WTC11 (cell line): ENCODE data around the gene CDC45. TPM values are rescaled to one million over a fixed set of nuclear protein-coding genes. Genes with fewer than 3 reads are reported as not detected.

Experiments
- ATAC-seq: fragments of 200-7000 bp; cut with Tn5 transposase; 2 replicates; pipeline ENCODE4 v1.10.0; 2021; ENCODE audit warnings: mild to moderate bottlenecking, moderate library complexity
- CTCF ChIA-PET: fragments of 300-600 bp; sonication (Branson Sonifier 250); formaldehyde crosslinking; loops from one replicate; lab custom pipeline; 2021; ENCODE audit warnings: antibody characterized with exemption; lab: Charles Lee
- POLR2A ChIA-PET: fragments of 350-600 bp; sonication (Branson Sonifier 250); formaldehyde crosslinking; loops from one replicate; lab custom pipeline; 2021; ENCODE audit warnings: antibody characterized with exemption; lab: Charles Lee
- DNase-seq: peaks from one replicate; pipeline ENCODE4 v3.0.0; 2021; ENCODE audit warnings: low spot score
- H3K27ac Mint-ChIP-seq: 2 replicates; pipeline ENCODE4 v1.8.0; 2021; ENCODE audit warnings: mixed read lengths
- H3K27me3 Mint-ChIP-seq: 2 replicates; pipeline ENCODE4 v1.8.0; 2021; ENCODE audit warnings: low read depth, mild to moderate bottlenecking, moderate library complexity, mixed read lengths
- H3K36me3 Mint-ChIP-seq: 2 replicates; pipeline ENCODE4 v1.8.0; 2021; ENCODE audit warnings: mixed read lengths
- H3K4me1 Mint-ChIP-seq: 2 replicates; pipeline ENCODE4 v1.8.0; 2022; ENCODE audit warnings: mixed read lengths
- H3K4me3 Mint-ChIP-seq: 2 replicates; pipeline ENCODE4 v1.8.0; 2021; ENCODE audit warnings: mild to moderate bottlenecking, moderate library complexity, mixed read lengths
- H3K9me3 Mint-ChIP-seq: 2 replicates; pipeline ENCODE4 v1.8.0; 2021; ENCODE audit warnings: mixed read lengths
- CREM ChIP-seq: sonication (generic); formaldehyde crosslinking; IDR thresholded peaks from 2 replicates; pipeline ENCODE4 v1.8.1; 2022; ENCODE audit warnings: mild to moderate bottlenecking, missing genetic modification reagents, moderate library complexity
- EMX1 ChIP-seq: fragments of 250-450 bp; sonication (Bioruptor Pico); IDR thresholded peaks from 2 replicates; pipeline ENCODE4 v1.8.0; 2021; ENCODE audit warnings: mild to moderate bottlenecking
- GABPB1 ChIP-seq: sonication (generic); formaldehyde crosslinking; IDR thresholded peaks from 2 replicates; pipeline ENCODE4 v1.8.1; 2023; ENCODE audit warnings: mild to moderate bottlenecking, missing genetic modification reagents
- SMAD3 ChIP-seq: sonication (generic); formaldehyde crosslinking; IDR thresholded peaks from 2 replicates; pipeline ENCODE4 v1.8.0; 2022; ENCODE audit warnings: missing genetic modification reagents, mild to moderate bottlenecking, borderline replicate concordance
- ZBTB21 ChIP-seq: sonication (generic); formaldehyde crosslinking; IDR thresholded peaks from 2 replicates; pipeline ENCODE4 v1.8.1; 2023; ENCODE audit warnings: mild to moderate bottlenecking, missing genetic modification reagents, borderline replicate concordance
- total RNA-seq: library from RNA; stranded (reverse); gene quantifications from 3 replicates; pipeline ENCODE4 v1.2.3, GENCODE V29; 2021
- TF ChIP-seq, protein P1 (sequence below): sonication (generic); formaldehyde crosslinking; IDR thresholded peaks from 2 replicates; pipeline ENCODE4 v1.8.1; 2022; ENCODE audit warnings: mild to moderate bottlenecking, missing genetic modification reagents, moderate library complexity, borderline replicate concordance
- TF ChIP-seq, protein P2 (sequence below): sonication (generic); formaldehyde crosslinking; IDR thresholded peaks from 2 replicates; pipeline ENCODE4 v1.8.1; 2023; ENCODE audit warnings: mild to moderate bottlenecking, missing genetic modification reagents, borderline replicate concordance
- TF ChIP-seq, protein P3 (sequence below): sonication (generic); formaldehyde crosslinking; IDR thresholded peaks from 2 replicates; pipeline ENCODE4 v1.8.0; 2022; ENCODE audit warnings: mild to moderate bottlenecking, missing genetic modification reagents
- TF ChIP-seq, protein P4 (sequence below): sonication (generic); formaldehyde crosslinking; IDR thresholded peaks from 2 replicates; pipeline ENCODE4 v1.8.0; 2022; ENCODE audit warnings: mild to moderate bottlenecking, missing genetic modification reagents
- TF ChIP-seq, protein P5 (sequence below): sonication (generic); formaldehyde crosslinking; IDR thresholded peaks from 2 replicates; pipeline ENCODE4 v1.8.0; 2022; ENCODE audit warnings: missing genetic modification reagents
- TF ChIP-seq, protein P6 (sequence below): sonication (generic); formaldehyde crosslinking; IDR thresholded peaks from 2 replicates; pipeline ENCODE4 v1.8.1; 2022; ENCODE audit warnings: mild to moderate bottlenecking, moderate library complexity, missing genetic modification reagents

Gene CDC45
- total RNA-seq, 1 experiment from 2014 or later: 38.1 TPM

DNA sequence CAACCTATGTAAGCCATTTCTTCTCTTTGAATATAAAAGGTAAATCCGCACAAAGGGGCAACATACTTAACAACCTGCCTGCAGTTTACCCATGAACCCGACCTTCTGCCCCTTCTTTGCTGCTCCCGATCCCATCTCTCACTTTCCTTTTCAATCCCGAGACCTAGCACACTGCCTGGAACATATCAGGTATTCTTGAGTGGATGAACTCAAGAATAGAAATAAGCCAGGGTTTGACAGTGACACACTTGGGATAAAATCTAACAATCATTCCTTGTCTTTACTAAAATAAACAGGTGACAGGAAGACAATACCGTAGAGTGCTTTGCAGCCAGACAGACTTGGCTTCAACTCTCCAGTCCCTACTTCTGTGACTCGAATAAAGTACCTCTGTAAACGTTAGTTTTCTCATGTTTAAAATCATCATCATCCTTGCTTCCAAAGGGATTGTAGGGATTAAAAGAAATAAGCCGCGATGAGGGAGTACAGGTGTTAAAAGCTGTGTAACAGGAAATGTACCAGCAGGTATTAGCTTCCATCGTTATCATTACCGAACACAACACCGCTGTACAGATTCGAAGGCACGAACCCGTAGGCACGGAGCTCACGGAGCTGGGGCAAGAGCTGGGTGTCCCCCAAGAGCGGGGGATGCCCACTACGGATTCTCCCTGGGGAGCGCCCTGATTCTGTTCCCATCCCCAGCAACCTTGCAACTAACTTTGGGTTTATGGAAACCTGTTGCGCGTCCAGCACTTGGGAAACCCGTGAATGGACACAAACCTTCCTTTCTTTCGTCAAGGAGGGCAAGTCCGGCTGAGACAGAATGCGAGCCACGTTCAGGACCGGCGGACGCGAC lies 1.4 kb upstream of the CDC45 start (continued):
- TF ChIP-seq SMAD3 (no peak), ZBTB21 (CRISPR knock-in tag) (no peak)
- TF ChIP-seq, protein P1, sequence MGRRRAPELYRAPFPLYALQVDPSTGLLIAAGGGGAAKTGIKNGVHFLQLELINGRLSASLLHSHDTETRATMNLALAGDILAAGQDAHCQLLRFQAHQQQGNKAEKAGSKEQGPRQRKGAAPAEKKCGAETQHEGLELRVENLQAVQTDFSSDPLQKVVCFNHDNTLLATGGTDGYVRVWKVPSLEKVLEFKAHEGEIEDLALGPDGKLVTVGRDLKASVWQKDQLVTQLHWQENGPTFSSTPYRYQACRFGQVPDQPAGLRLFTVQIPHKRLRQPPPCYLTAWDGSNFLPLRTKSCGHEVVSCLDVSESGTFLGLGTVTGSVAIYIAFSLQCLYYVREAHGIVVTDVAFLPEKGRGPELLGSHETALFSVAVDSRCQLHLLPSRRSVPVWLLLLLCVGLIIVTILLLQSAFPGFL (CRISPR knock-in tag): no peak

DNA sequence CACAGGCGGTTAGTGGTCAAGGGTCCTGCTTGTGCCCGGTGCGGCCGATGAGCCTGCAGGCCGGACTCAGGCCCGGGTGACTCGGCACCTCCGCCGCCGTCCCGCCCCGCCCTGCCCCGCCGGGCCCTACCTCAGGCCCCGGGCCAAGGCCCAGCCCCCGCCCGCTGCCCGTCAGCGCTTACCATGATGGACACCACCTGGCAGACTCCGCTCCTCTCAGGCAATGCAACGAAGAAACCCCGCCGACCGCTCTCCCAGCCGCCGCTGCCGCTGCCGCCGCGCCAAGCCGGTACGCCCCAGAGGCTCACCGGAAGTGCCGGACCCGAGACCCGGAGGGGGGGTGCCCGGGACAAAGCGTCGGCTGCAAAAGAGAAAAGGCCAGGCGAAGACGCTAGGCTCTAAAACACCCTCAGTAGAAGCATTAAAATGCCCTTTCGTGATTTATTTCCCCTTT lies 792 bp upstream of the CDC45 start, which contains the start of gene UFD1:
Gene UFD1 (minus strand): TSS at position 293 of the 454 bp plus-strand sequence. CDS start 108 bp downstream, at position 185.
- TF ChIP-seq, protein P2, sequence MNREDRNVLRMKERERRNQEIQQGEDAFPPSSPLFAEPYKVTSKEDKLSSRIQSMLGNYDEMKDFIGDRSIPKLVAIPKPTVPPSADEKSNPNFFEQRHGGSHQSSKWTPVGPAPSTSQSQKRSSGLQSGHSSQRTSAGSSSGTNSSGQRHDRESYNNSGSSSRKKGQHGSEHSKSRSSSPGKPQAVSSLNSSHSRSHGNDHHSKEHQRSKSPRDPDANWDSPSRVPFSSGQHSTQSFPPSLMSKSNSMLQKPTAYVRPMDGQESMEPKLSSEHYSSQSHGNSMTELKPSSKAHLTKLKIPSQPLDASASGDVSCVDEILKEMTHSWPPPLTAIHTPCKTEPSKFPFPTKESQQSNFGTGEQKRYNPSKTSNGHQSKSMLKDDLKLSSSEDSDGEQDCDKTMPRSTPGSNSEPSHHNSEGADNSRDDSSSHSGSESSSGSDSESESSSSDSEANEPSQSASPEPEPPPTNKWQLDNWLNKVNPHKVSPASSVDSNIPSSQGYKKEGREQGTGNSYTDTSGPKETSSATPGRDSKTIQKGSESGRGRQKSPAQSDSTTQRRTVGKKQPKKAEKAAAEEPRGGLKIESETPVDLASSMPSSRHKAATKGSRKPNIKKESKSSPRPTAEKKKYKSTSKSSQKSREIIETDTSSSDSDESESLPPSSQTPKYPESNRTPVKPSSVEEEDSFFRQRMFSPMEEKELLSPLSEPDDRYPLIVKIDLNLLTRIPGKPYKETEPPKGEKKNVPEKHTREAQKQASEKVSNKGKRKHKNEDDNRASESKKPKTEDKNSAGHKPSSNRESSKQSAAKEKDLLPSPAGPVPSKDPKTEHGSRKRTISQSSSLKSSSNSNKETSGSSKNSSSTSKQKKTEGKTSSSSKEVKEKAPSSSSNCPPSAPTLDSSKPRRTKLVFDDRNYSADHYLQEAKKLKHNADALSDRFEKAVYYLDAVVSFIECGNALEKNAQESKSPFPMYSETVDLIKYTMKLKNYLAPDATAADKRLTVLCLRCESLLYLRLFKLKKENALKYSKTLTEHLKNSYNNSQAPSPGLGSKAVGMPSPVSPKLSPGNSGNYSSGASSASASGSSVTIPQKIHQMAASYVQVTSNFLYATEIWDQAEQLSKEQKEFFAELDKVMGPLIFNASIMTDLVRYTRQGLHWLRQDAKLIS (CRISPR knock-in tag): no peak
- TF ChIP-seq GABPB1 (CRISPR knock-in tag) (peak; percentile 74; the same call in 1 of the 2 replicates), EMX1 (no peak), CREM (CRISPR knock-in tag) (peak; percentile 10; the same call in 1 of the 2 replicates)
- TF ChIP-seq, protein P3, sequence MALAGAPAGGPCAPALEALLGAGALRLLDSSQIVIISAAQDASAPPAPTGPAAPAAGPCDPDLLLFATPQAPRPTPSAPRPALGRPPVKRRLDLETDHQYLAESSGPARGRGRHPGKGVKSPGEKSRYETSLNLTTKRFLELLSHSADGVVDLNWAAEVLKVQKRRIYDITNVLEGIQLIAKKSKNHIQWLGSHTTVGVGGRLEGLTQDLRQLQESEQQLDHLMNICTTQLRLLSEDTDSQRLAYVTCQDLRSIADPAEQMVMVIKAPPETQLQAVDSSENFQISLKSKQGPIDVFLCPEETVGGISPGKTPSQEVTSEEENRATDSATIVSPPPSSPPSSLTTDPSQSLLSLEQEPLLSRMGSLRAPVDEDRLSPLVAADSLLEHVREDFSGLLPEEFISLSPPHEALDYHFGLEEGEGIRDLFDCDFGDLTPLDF (CRISPR knock-in tag): no peak
- TF ChIP-seq, protein P4, sequence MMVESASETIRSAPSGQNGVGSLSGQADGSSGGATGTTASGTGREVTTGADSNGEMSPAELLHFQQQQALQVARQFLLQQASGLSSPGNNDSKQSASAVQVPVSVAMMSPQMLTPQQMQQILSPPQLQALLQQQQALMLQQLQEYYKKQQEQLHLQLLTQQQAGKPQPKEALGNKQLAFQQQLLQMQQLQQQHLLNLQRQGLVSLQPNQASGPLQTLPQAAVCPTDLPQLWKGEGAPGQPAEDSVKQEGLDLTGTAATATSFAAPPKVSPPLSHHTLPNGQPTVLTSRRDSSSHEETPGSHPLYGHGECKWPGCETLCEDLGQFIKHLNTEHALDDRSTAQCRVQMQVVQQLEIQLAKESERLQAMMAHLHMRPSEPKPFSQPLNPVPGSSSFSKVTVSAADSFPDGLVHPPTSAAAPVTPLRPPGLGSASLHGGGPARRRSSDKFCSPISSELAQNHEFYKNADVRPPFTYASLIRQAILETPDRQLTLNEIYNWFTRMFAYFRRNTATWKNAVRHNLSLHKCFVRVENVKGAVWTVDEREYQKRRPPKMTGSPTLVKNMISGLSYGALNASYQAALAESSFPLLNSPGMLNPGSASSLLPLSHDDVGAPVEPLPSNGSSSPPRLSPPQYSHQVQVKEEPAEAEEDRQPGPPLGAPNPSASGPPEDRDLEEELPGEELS (CRISPR knock-in tag): peak; percentile 55; the same call in 1 of the 2 replicates
- TF ChIP-seq, protein P5, sequence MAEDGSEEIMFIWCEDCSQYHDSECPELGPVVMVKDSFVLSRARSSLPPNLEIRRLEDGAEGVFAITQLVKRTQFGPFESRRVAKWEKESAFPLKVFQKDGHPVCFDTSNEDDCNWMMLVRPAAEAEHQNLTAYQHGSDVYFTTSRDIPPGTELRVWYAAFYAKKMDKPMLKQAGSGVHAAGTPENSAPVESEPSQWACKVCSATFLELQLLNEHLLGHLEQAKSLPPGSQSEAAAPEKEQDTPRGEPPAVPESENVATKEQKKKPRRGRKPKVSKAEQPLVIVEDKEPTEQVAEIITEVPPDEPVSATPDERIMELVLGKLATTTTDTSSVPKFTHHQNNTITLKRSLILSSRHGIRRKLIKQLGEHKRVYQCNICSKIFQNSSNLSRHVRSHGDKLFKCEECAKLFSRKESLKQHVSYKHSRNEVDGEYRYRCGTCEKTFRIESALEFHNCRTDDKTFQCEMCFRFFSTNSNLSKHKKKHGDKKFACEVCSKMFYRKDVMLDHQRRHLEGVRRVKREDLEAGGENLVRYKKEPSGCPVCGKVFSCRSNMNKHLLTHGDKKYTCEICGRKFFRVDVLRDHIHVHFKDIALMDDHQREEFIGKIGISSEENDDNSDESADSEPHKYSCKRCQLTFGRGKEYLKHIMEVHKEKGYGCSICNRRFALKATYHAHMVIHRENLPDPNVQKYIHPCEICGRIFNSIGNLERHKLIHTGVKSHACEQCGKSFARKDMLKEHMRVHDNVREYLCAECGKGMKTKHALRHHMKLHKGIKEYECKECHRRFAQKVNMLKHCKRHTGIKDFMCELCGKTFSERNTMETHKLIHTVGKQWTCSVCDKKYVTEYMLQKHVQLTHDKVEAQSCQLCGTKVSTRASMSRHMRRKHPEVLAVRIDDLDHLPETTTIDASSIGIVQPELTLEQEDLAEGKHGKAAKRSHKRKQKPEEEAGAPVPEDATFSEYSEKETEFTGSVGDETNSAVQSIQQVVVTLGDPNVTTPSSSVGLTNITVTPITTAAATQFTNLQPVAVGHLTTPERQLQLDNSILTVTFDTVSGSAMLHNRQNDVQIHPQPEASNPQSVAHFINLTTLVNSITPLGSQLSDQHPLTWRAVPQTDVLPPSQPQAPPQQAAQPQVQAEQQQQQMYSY (CRISPR knock-in tag): no peak
- TF ChIP-seq, protein P6, sequence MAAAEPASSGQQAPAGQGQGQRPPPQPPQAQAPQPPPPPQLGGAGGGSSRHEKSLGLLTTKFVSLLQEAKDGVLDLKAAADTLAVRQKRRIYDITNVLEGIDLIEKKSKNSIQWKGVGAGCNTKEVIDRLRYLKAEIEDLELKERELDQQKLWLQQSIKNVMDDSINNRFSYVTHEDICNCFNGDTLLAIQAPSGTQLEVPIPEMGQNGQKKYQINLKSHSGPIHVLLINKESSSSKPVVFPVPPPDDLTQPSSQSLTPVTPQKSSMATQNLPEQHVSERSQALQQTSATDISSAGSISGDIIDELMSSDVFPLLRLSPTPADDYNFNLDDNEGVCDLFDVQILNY (CRISPR knock-in tag): peak; percentile 54; the same call in 1 of the 2 replicates
- Mint-ChIP-seq H3K27ac (peak within 1 kb of the TSS; percentile 99), H3K9me3 (no peaks in the 10 kb centered on the region), H3K4me1 (peaks cover 23% of the 10 kb centered on the region), H3K36me3 (peaks cover 13% of the 10 kb centered on the region), H3K4me3 (peak within 1 kb of the TSS; percentile 96), H3K27me3 (no peaks in the 10 kb centered on the region)
- POLR2A ChIA-PET: interaction anchor here (0.7 to 1.0 kb wide), 4 partner anchors 32 to 183 kb away, joined by 3 to 4 read pairs (median 4); partner anchors contain the start of gene C22orf39
- DNase-seq (peak; percentile 85), ATAC-seq (peak; percentile 62)
- CTCF ChIA-PET: interaction anchor here (0.6 to 2.9 kb wide), 12 partner anchors 76 to 335 kb away, joined by 3 to 18 read pairs (median 5); partner anchors contain the start of gene ESS2
